GM18511 (cell line): ENCODE measurements around the gene GALNT2.

Experiments used
- ATAC-seq: cut with Tn5 transposase; IDR thresholded peaks from one replicate; pipeline ENCODE4 v1.9.1; 2021; ENCODE audit warnings: mild to moderate bottlenecking, moderate library complexity; ENCODE audit not compliant: unreplicated experiment

The GALNT2 gene

DNA sequence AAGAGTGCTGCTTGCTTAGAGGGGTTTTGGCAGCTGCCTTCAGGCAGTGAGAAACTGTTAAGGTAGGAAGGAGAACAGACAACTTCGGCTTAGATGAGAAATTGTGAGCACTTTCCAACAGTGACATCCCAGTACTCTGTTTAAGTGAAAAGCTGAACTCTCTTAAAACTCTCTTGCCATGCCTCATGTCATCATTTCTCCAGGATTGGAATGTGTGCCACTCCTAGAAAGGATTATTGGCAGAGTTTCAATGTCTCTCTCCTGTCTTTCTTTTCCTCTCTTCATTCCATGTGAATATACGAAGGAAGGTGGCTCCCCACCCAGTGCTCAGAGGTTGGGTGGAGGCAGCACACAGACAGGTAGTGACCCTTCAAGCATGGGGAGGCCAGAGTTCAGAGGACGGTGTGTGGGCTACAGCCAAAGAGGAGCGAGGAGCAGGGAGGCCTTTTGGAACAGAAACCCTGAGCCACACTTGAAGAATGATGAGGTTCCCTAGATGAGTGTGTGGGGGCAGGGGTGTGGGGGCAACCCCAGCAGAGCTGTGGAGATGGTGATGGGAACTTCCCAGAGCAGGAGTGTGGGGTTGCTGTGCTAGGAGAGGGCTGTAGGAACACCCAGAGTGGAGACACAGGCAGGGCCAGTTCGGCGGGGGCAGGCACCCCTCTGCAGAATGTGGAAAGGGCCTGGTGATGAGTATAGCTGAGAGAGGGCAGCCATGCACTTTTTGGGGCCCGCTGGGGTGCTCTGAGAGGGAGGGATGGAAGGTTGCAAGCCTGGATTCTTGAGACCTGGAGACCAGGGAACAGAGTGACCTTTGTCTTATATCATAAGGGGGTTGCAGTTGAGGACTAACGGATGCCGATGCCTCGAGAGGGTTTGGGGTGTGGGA is 58.8 kb downstream of the GALNT2 start:
- no peak for ATAC-seq

DNA sequence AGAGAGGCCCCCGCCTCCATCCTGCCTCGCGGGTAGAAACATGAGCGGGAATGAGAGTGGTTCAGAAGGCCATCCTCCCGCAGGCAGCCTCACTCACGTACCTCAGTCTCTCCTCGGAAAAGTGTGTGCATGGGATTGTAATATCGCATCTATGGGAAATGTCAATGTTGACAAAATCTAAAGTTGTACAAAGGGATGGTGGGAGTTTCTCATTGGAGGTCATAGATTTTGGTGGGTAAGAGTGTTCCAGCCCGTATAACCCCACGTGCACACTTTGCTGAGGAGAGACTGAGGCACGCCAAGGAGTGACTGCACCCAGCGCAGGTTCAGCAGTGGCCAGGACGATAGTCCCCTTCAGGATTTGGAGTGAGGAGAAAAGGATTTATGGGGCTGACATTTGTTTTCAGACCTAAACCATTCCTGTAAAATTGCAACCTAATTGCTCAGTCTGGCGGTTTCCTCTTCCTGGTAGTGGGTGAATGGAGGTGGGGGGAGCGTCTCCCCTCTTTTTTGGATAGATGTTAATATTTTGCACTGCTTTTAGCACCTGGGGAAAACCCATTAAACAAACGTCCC is 59.6 kb downstream of the GALNT2 start:
- no peak for ATAC-seq

DNA sequence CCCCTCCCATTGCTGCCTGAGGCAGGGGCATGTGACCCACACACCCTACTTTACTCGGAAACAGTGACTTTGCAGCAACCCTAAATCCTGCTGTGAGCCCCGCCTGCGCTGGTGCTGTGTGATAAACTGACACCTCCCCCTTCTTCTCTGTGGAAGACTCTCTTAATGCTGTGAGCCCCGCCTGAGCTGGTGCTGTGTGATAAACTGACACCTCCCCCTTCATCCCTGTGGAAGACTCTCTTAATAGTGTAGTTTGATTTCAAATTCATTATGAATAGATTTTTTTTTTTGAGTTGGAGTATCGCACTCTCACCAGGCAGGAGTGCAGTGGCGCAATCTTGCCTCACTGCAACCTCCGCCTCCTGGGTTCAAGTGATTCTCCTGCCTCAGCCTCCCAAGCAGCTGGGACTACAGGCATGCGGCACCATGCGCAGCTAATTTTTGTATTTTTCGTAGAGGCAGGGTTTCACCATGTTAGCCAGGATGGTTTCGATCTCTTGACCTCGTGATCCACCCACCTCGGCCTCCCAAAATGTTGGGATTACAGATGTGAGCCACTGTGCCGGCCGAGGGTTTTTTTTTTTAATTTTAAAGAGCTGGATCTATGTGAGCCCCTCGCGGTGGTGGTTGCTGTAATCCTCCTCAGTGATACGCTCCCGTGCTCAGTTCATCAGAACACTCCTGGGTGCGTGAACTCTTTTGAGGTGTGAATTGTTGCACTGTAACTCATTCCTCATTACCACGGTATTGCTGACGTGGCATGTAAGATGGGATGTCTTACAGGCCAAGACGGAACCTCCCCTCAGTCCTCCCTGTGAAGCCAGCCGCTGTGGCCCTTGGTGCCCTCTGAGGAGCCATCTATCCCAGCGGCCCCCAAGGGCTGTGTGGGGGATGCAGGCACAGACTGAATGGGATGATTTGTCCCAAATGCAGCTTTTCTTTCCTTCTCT is 60.3 kb downstream of the GALNT2 start:
- ATAC-seq = no peak

DNA sequence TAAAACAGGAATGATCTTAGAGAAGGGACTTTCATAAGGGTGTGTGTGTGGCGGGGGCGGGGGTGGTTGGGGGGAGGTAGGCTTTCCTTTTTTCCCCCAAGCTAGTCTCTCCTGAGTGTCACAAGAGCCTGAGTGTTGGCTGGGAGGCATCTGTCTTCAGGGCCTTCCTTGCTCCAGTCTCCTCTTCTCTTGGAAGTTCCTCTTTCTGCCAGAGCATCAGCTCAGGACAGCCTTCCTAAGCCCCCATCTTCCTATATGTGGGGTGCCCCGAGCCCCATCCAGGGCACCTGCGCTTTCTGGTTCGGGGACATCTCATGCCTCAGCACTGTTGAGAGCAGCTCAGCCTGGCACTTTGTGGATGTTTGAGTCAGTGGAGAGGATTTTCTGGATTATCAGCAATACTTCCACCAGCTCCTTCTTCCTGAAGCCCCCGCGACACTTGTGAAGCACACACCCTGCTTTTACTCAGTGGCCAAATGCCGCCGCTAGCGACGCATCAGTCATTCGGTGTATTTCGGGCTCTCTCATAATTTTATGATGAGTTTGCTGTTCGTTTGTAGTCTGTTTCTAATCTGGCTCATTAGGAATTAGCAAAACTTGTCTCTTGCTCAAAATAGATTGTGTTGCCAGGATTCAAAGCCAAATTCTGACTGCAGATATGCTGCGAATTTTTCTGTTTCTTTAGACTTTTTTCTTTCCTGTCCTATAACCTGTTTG is 61.7 kb downstream of the GALNT2 start:
- no peak for ATAC-seq

DNA sequence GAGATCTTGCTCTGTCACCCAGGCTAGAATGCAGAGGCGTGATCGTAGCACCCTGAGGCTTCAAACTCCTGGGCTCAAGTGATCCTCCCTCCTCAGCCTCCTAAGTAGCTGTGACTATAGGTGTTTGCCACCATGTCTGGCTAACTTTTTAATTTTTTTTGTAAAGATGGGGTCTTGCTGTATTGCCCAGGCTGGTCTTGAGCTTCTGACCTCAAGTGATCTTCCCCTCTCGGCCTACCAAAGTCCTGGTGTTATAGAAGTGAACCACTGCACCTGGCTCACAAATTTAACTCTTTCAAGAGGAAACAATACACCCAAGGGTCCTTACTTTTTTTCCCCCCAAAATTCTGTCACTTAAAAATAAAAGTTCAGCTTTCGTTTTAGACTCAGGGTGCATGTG is 62.3 kb downstream of the GALNT2 start:
- ATAC-seq = no peak

DNA sequence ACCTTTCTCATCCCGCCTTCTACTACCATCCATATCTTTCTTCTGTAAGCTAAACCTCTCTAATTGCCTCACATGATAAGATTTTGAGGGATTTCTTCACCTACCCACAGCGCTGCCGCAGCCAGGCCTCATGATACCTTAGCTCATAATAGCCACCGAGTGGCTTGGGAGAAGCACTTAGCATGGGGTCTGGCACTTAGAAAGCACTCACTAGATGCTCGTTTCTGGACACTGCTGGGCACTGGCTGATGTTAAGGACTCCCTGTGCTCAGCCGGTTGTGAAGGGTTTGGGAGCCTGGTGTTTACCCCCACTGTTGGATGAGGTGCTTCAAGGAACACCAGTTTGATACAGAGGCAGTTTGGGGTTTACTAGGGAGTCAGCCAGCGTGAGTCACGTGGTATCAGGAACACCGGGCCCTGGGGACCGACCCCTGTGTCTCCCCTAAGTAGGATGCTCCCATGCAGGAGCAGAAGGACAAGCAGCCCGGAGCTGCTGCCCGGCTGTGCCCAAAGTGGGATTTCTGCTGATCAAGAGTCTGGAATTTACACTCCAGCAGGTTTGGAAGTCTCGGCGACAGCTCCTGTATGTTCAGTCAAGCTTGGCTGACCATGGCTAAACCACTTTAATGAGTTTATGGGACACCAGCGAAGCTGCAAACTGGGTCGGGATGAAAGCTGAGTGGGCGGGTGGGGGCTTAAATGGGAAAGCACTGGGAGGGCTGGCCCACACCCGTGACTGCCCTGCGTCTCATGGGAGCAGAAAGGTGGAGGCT is 63.3 kb downstream of the GALNT2 start:
- no peak for ATAC-seq

DNA sequence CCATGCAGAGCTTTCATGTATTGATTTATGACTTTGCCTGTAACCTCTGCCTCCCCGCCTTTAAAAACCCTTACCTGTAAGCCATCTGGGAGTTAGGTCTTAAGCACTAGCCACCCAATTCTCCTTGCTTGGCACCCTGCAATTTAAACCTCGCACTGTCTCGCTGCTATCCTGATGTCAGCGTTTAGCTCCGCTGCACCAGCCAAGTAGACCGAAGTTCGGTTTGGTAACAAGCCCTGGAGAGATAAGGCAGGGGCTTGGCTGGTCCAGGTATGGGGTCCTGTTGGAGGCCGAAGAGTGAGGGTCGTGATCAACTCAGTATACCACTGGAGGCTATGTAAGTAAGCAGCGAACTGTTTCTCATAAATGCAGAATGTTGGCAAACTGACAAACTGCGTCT is 64.4 kb downstream of the GALNT2 start:
- ATAC-seq = no peak

DNA sequence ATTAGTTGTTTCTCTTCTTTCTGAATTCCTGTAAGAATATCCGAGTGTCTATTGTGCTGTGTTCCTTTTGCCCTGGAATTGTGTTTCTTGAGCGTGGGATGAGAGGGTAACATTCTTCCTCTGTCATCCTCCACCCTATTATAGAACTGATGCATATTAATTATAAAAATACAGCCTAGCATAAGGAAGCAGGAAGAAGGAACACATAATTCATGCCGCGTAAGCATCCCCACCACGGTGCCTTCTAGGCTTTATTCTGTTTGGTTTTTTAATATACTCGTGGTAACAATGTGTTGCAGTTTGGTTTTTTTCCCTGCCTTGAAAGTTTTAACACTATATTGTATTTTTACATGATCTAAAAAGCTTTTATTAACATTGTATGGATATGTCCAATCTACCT is 65.7 kb downstream of the GALNT2 start:
- no peak for ATAC-seq

DNA sequence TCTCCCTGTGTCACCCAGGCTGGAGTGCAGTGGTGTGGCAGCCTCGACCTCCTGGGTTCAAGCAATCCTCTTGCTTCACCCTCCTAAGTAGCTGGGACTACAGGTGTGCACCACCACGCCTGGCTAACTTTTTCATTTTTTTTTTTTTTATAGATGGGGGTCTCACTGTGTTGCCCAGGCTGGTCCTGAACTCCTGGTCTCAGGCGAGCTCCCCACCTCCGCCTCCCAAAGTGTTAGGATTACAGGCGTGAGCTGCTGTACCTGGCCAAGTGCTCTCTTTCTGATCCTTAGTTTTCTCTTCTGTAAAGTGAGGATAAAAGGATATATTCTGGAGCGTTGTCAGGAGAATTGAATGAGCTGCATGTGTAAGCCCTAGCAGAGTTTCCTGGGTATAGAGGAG is 68.7 kb downstream of the GALNT2 start:
- no peak for ATAC-seq

DNA sequence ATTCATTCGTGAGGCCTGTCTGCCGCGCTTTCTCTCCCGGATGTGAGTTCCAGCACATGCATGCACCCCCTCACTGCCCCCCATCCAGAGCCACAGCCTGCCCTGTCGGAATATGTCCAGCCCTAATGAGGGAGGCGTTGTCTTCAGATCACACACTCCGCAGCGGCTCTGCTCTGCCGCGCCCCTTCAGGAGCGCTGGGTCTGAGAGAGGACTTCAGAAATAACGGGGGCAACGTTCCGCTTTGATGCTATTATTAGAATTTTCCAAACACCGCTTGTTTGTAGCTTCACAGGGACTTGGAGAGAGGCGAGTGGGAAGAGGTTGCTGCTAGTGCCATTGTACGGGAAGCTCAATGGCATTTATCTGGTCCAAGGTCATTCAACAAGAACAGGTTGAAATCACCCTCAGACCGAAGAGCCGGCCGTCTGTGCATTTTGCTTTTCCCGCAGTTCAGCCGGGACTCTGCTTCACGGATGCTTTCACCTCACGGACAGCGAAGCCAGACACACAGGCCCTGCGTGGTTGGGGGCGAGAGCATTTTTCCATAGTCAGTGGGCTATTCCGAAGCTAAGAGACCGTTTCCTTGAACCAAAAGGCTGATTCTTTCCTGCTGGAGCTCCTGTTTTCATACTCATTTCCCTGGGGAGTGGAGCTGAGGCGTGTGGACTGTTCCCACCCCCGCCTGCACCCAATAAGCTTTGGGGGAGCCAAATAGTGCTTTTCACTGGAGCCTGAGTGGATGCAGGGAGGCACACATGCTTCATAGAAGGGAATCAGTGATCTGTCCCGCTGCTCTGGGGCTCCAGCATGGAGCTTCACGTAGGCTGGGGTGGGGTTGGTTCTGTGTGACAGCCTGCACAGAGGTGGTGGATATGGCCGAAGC is 69.7 kb downstream of the GALNT2 start:
- ATAC-seq = no peak

DNA sequence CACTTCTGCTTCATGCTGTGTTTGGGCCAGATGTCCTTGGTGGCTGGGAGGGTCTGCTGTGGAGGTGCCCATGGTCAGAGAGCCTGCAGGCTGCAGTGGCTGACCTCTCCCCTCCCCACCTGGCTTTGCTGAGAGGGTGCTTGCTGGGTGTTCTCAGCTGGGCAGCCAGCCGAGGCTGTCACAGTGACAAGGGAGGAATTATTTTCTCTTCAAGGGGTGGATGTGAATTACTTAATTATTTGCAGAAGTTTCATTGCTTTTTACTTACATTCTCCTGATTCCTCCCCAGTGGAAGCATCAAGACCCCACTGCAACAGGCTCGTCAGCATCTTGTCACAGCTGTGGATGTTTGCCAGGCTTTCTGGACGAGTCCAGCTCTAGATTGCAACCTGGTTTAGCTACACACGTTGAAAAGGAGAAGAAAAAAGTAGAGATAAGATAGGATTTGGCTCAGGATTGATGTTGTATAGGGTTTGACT is 70.3 kb downstream of the GALNT2 start:
- no peak for ATAC-seq

DNA sequence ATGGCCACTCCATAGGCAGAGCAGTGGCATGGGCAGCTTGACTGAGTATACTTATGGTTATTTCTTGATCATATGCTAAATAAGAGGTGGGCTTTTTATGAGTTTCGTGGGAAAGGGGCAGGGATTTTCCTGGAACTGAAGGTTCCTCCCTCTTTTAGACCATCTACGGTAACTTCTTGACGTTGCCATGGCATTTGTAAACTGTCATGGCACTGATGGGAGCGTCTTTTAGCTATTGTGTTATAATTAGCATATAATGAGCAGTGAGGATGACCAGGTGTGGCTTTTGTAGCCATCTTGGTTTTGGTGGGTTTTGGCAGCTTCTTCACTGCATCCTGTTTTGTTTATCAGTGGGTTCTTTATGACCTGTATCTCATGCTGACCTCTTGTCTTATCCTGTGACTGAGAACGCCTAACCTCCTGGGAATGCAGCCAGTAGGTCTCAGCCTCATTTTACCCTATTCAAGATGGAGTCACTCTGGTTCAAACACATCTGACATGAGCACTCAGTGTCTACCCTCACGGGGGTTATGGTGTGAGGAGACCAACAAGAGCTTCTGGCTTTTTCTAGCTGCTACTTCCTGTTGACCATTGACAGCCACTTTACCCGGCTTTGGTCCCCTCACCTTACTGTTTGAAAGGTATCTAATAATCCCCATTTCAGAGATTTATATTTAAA is 71.7 kb downstream of the GALNT2 start:
- no peak for ATAC-seq

DNA sequence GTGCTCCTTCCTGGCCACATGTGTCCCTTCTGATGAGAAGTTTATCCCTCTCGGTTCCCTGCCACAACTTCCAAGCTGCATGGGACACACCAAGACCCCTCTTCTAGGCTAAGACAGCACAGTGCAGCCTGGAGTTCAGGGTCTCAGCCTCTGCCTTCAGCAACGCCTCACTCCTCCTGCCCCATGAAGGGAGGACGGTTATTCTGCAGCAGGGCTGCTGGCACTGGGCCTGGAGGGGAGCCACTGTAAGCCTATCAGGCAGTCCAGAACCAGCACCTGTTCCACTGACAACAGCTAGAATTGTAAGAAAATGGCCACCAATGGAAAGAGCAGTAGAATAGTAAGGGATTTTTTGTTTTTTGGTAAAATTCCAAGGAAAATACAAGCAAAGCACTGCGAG is 72.3 kb downstream of the GALNT2 start:
- ATAC-seq = no peak

DNA sequence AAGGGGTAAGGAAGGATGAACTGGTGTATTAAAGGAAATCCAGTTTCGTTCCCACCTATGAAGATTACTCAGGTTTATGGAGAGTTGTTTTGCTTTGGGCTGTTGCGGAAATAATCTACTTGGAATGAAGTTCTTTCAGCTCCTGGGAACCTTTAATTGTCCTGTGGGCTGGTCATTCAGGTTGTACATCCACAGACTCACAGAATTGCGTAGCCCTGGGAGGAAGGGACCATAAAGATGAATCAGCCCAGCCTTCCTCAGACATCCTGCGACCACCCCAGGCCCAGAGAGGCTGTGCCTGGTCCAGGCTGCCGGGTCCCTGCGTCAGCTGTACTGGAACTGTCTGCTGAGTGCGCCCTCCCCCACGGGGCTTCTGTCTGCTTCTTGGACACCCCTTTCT is 72.7 kb downstream of the GALNT2 start:
- ATAC-seq = no peak

DNA sequence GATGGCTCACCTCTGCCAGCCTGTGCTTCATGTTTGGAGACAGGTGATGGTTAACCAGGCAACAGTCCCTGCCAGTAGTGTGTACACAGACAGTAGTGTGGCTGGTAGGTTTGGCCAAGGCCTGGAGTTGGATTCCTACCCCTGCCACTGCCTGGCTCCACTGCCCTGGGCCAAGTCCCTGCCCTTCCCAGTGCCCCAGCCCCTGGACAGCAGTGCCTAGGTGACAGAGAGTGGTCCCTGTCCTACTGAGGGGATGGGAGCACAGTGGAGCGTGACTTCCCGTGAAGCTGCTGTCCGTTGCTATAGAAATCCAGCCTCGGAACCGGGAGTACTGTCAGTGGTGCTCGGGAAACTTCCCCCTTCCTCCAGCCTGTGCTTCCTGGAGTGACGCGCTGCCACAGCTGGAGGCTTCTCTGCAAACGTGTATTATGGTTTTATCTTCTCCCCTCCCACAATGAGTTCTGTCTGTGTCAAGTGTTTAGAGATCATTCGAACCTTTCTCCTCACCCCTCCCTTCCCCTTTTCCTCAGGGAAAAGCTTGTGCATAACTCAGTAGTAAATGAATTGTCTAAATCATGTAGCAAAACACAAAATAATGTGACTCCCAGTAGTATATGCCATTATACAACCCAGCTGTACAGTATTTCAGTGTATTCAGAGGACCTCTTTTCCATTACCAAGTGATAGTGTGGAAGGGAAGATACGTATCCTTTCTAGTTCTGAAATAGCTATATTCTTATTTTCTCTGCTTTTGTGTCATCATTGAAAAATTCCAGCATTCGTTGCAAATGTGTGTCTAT is 73.4 kb downstream of the GALNT2 start:
- no peak for ATAC-seq

DNA sequence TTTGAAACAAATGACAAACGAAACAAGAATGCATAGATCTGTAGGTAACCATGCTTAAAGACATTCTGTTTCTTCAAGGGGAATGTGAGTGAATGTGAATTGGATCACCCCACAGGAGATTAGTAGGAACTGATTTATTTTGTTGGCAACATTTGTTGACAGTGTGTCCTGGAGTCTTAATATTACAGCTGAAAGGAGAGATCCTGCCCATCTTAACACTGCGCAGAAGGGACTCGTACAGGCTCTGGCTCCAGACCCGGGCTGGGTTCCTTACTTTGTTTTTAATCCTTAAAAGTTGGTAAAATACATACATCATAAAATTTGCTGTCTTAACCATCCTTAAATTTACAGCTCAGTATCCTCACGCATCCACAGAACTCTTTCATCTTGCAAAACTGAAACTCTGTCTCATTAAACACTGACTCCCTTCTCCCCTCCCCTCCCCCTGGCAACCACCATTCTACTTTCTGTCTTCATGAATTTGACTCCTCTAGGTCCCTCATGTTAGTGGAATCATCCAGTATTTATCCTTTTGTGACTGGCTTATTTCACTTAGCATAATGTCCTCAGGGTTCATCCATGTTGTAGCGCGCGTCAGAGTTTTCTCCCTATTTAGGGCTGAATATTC is 74.1 kb downstream of the GALNT2 start:
- no peak for ATAC-seq
